Transverse colon (tissue), 4 donors: Measurements from ENCODE around the gene SPOCK2. TPM values are rescaled to one million over a fixed set of nuclear protein-coding genes. Genes with fewer than 3 reads are reported as not detected.

Source experiments
- DNase-seq: peaks from one replicate; pipeline ENCODE4 v3.0.0-alpha.2; 2019
- H3K27ac ChIP-seq, 4 donors: fragments of 200-600 bp; sonication (generic); 2 replicates each; pipeline ENCODE4 v1.5.1; 2016 to 2018; ENCODE audit warnings: inconsistent platforms in 4 of 4
- H3K27me3 ChIP-seq: fragments of 200-600 bp; sonication (generic); 2 replicates; pipeline ENCODE4 v1.5.1; 2017; ENCODE audit warnings: inconsistent platforms
- H3K36me3 ChIP-seq, 4 donors: fragments of 200-600 bp; sonication (generic); 2 replicates each; pipeline ENCODE4 v1.5.1; 2017 to 2019; ENCODE audit warnings: inconsistent platforms in 4 of 4
- H3K4me1 ChIP-seq, 4 donors: fragments of 200-600 bp; sonication (generic); 2 replicates each; pipeline ENCODE4 v1.5.1; 2017 to 2020; ENCODE audit warnings: inconsistent platforms in 4 of 4
- H3K4me3 ChIP-seq, 4 donors: fragments of 200-600 bp; sonication (generic); 1 replicate in 1 of 4; 2 replicates in 3 of 4; pipeline versions ENCODE4 v1.5.1 to v1.6.1; 2017 to 2019; ENCODE audit warnings: inconsistent platforms in 4 of 4
- H3K9me3 ChIP-seq, 2 donors: fragments of 200-600 bp; sonication (generic); 2 replicates each; pipeline ENCODE4 v1.5.1; 2017 to 2019; ENCODE audit warnings: inconsistent platforms in 2 of 2
- EP300 ChIP-seq: sonication (generic); formaldehyde crosslinking; IDR thresholded peaks from one replicate; pipeline ENCODE4 v1.6.1; 2017; ENCODE audit warnings: antibody characterized with exemption, low read depth
- POLR2A ChIP-seq: fragments of 450-650 bp; IDR thresholded peaks from one replicate; pipeline ENCODE4 v1.6.1; 2016; ENCODE audit warnings: antibody characterized with exemption, mild to moderate bottlenecking, moderate library complexity
- POLR2AphosphoS5 ChIP-seq, 3 donors: sonication (generic); formaldehyde crosslinking; IDR thresholded peaks; one replicate each; pipeline ENCODE4 v1.6.1; 2016; ENCODE audit warnings: antibody characterized with exemption in 3 of 3
- WGBS, 2 donors: methylation state at CpG; one replicate each; pipeline ENCODE4 v1.1.5; 2018; ENCODE audit warnings: low coverage in 1 of 2; 5-methylcytosine and 5-hydroxymethylcytosine counted together
- in situ Hi-C, 4 donors: fragments of 200-750 bp; cut with MboI; loops; one replicate each; pipeline versions ENCODE4 v1.15.0 to v1.15.1; 2017; ENCODE audit warnings: low sequenced_read_pairs in 3 of 4, low pct_ligation_motif_present in 1 of 4, low pct_unique_long_range_greater_than_20kb in 1 of 4
- intact Hi-C: fragments of 100-400 bp; cut with DNase I; formaldehyde crosslinking; loops from one replicate; pipeline ENCODE4 v1.15.1; 2023; ENCODE audit warnings: low total_unique reads
- total RNA-seq, 4 donors: library from RNA; depleted of rRNA; stranded (reverse); fragments of >200 nt; gene quantifications; one replicate each; pipeline ENCODE4 v1.1.0, GENCODE V29; 2016
- TF ChIP-seq, protein P1 (sequence below), 5 experiments: fragments of 200-600 bp in 3 of 5; fragments of 450-650 bp in 2 of 5; sonication (generic) in 3 of 5; IDR thresholded peaks; 1 replicate in 2 of 5; 2 replicates in 3 of 5; pipeline ENCODE4 v1.5.1; 2016 to 2017; ENCODE audit warnings: antibody characterized with exemption in 5 of 5, inconsistent platforms in 3 of 5, mild to moderate bottlenecking in 2 of 5, moderate library complexity in 1 of 5

SPOCK2 gene
- total RNA-seq, 4 donors from 2014 or later, result 6.0 to 24.7 (median 9.3) TPM

DNA sequence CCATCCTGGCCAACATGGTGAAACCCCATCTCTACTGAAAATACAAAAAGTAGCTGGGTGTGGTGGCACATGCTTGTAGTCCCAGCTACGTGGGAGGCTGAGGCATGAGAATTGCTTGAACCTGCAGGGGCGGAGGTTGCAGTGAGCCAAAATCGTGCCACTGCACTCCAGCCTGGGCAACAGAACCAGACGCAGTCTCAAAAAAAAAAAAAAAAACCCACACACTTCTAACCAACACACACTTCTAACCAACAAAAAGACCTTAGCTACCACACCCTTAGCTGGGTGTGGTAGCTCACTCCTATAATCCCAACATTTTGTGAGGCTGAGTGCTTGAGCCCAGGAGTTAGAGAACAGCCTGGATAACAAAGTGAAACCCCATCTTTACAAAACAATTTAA lies 33.9 kb upstream of the SPOCK2 start:
- Histone ChIP-seq H3K27ac (no peak overlapping the region), H3K36me3 (peaks cover 0 to 5% (median 0%) of the 10 kb centered on the region in 4 donors), H3K27me3 (no peaks in the 10 kb centered on the region), H3K4me1 (peaks cover 0 to 22% (median 0%) of the 10 kb centered on the region in 4 donors), H3K9me3 (no peaks in the 10 kb centered on the region), H3K4me3 (no peak overlapping the region)
- intact Hi-C loops (loop anchor here (5.0 kb wide), 1 partner anchor 715 kb away; no protein-coding TSS in a partner anchor), in situ Hi-C loops (no loop called here)
- WGBS, 2 donors, result 88% methylated on average over 4 of the region's 4 CpGs; no CpG with 5 or more reads in 1 of the 2 donors
- no peak for DNase-seq
- TF ChIP-seq POLR2A, result no peak
- TF ChIP-seq EP300, result no peak

GRCh38 chr10:72121389-72121788 lies 33.0 kb upstream of the SPOCK2 start:
- in situ Hi-C loops, result no loop called here
- no peaks in the 10 kb centered on the region for H3K27me3 ChIP-seq
- no peak overlapping the region for H3K27ac ChIP-seq
- H3K36me3 ChIP-seq, result no peaks in the 10 kb centered on the region
- WGBS, 2 donors, result 95% methylated on average over 1 of the region's 1 CpG; no CpG with 5 or more reads in 1 of the 2 donors
- intact Hi-C loops, result loop anchor here (5.0 kb wide), 1 partner anchor 714 kb away; no protein-coding TSS in a partner anchor
- DNase-seq, result no peak
- H3K4me3 ChIP-seq, result no peak overlapping the region
- H3K9me3 ChIP-seq, result peaks cover 0 to 3% of the 10 kb centered on the region in 2 donors
- peaks cover 0 to 22% (median 0%) of the 10 kb centered on the region in 4 donors for H3K4me1 ChIP-seq
- TF ChIP-seq, protein P1, sequence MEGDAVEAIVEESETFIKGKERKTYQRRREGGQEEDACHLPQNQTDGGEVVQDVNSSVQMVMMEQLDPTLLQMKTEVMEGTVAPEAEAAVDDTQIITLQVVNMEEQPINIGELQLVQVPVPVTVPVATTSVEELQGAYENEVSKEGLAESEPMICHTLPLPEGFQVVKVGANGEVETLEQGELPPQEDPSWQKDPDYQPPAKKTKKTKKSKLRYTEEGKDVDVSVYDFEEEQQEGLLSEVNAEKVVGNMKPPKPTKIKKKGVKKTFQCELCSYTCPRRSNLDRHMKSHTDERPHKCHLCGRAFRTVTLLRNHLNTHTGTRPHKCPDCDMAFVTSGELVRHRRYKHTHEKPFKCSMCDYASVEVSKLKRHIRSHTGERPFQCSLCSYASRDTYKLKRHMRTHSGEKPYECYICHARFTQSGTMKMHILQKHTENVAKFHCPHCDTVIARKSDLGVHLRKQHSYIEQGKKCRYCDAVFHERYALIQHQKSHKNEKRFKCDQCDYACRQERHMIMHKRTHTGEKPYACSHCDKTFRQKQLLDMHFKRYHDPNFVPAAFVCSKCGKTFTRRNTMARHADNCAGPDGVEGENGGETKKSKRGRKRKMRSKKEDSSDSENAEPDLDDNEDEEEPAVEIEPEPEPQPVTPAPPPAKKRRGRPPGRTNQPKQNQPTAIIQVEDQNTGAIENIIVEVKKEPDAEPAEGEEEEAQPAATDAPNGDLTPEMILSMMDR (IDR thresholded peaks at IDR 0.05), result no peak
- TF ChIP-seq POLR2A (no peak), POLR2AphosphoS5 (IDR thresholded peaks at IDR 0.05) (no peak)

- Histone ChIP-seq H3K36me3 (no peaks in the 10 kb centered on the region), H3K27me3 (no peaks in the 10 kb centered on the region), H3K27ac (no peak overlapping the region), H3K4me3 (no peak overlapping the region), H3K9me3 (peaks cover 0 to 5% of the 10 kb centered on the region in 2 donors), H3K4me1 (no peaks in the 10 kb centered on the region)
- DNase-seq, result no peak
- TF ChIP-seq, protein P1 (IDR thresholded peaks at IDR 0.05), result no peak
- no peak for TF ChIP-seq POLR2AphosphoS5 (IDR thresholded peaks at IDR 0.05)
- no peak for TF ChIP-seq EP300
- no peak for TF ChIP-seq POLR2A
- intact Hi-C loops, result no loop called here
- 95 to 98% methylated on average over 2 of the region's 2 CpGs for WGBS, 2 donors
- in situ Hi-C loops, result no loop called here
Measured at GRCh38 chr10:72116372-72116771, 28.0 kb upstream of the SPOCK2 start.

DNA sequence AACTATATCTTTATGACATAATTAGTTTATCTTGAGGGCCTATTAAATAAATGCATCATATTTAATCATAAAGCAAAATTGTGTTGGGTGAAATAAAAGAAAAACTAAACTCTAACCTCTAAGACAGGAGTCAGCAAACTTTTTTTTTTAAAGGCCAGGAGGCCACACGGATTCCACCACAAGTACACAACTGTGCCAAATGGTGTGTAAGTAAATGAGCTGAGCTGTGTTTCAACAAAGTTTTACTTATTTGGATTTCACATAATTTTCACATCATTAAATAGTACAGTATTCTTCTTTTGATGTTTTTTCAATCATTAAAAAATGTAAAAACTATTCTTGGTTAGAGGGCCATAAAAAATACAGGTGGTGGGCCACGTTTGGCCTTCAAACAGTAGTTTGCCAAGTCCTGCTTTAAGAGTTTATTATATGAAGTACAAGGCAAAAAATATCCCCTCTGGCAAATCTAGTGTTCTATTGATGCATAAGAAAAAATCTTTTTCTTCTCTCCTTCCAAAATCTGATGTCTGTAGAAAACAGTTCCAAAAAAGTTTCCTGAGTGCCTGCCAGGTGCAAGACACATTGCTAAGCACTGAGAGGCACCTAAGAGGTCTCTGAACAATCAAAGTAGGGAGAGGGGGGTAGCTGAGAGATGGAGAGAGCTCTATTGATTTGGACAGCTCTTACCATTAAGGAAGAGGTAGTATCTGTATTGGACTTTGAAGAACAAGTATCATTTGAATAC lies 26.5 kb upstream of the SPOCK2 start:
- TF ChIP-seq POLR2AphosphoS5 (IDR thresholded peaks at IDR 0.05) (no peak), EP300 (no peak), POLR2A (no peak)
- TF ChIP-seq, protein P1 (IDR thresholded peaks at IDR 0.05), result no peak
- in situ Hi-C loops, result no loop called here
- no peak overlapping the region for H3K27ac ChIP-seq
- intact Hi-C loops, result no loop called here
- no peaks in the 10 kb centered on the region for H3K36me3 ChIP-seq
- H3K27me3 ChIP-seq, result no peaks in the 10 kb centered on the region
- peaks cover 0 to under 1% (median 0%) of the 10 kb centered on the region in 4 donors for H3K4me1 ChIP-seq
- no peak overlapping the region for H3K4me3 ChIP-seq
- 83 to 87% methylated on average over 1 to 2 of the region's 2 CpGs for WGBS, 2 donors
- DNase-seq, result no peak
- peaks cover 0 to 5% of the 10 kb centered on the region in 2 donors for H3K9me3 ChIP-seq
